AG04450 (cell line): ENCODE results near the gene EML1. TPM values are rescaled to one million over a fixed set of nuclear protein-coding genes. Genes with fewer than 3 reads are reported as not detected.

Source experiments
- CTCF ChIA-PET: fragments of 300-600, 350-600 bp; formaldehyde crosslinking; extraction: SDS; loops from one replicate; lab custom pipeline; 2022; ENCODE audit warnings: antibody characterized with exemption, inconsistent platforms; lab: Charles Lee
- POLR2A ChIA-PET: fragments of 350-600 bp; formaldehyde crosslinking; extraction: SDS; loops from one replicate; lab custom pipeline; 2021; ENCODE audit warnings: antibody characterized with exemption, inconsistent platforms; lab: Yijun Ruan, JAX
- DNase-seq: peaks from one replicate; pipeline ENCODE4 v3.0.0-alpha.2; 2011; ENCODE audit warnings: low read depth, low spot score
- H3K27ac ChIP-seq: one replicate; pipeline ENCODE4 v1.5.1; 2012; ENCODE audit warnings: low read depth, low read length, control low read depth
- H3K27me3 ChIP-seq: one replicate; pipeline ENCODE4 v1.6.0; 2012; ENCODE audit warnings: low read length; ENCODE audit not compliant: control insufficient read depth, insufficient read depth
- H3K4me3 ChIP-seq: 2 replicates; pipeline ENCODE4 v1.5.1; 2011; ENCODE audit warnings: mild to moderate bottlenecking, low read depth, low read length, control low read depth
- H3K9me3 ChIP-seq: 2 replicates; pipeline ENCODE4 v1.5.1; 2012; ENCODE audit warnings: low read length; ENCODE audit not compliant: control insufficient read depth, insufficient read depth
- CTCF ChIP-seq: IDR thresholded peaks from 2 replicates; pipeline ENCODE4 v1.5.1; 2011; ENCODE audit warnings: low read depth, low read length, control low read depth, inconsistent platforms
- polyA plus RNA-seq: library from polyadenylated mRNA; depleted of rRNA; stranded (reverse); fragments of >200 nt; gene quantifications from 2 replicates; pipeline ENCODE4 v1.2.3, GENCODE V29; 2011

Gene EML1
- polyA plus RNA-seq, 1 experiment: 37.7 TPM

- H3K27me3 ChIP-seq: no peaks in the 10 kb centered on the region
- no peak for TF ChIP-seq CTCF
- POLR2A ChIA-PET: interaction anchor here (1.6 kb wide), 1 partner anchor 33 kb away, joined by 9 read pairs; no protein-coding TSS in a partner anchor
- H3K4me3 ChIP-seq: no peak overlapping the region
- CTCF ChIA-PET: interaction anchor here (1.2 kb wide), 1 partner anchor 61 kb away, joined by 4 read pairs; no protein-coding TSS in a partner anchor
- no peaks in the 10 kb centered on the region for H3K9me3 ChIP-seq
- H3K27ac ChIP-seq: no peak overlapping the region
- DNase-seq: no peak
These were observed 2.2 kb upstream of the EML1 start for GRCh38 chr14:99790978-99791376.

- ChIA-PET CTCF (interaction anchor here (0.7 to 2.2 kb wide), 6 partner anchors 31 to 94 kb away, joined by 3 to 9 read pairs (median 4); no protein-coding TSS in a partner anchor), POLR2A (interaction anchor here (1.6 to 1.7 kb wide), 3 partner anchors 34 to 62 kb away, joined by 5 to 9 read pairs (median 8); no protein-coding TSS in a partner anchor)
- Histone ChIP-seq H3K4me3 (no peak overlapping the region), H3K27me3 (no peaks in the 10 kb centered on the region), H3K9me3 (no peaks in the 10 kb centered on the region), H3K27ac (no peak overlapping the region)
- DNase-seq: no peak
- TF ChIP-seq CTCF: no peak
These were observed 1.6 kb upstream of the EML1 start for GRCh38 chr14:99791476-99792209.

- no peak for DNase-seq
- TF ChIP-seq CTCF: no peak
- H3K27ac ChIP-seq: no peak overlapping the region
- ChIA-PET POLR2A (interaction anchor here (0.5 to 1.7 kb wide), 4 partner anchors 34 to 62 kb away, joined by 3 to 9 read pairs (median 6); no protein-coding TSS in a partner anchor), CTCF (interaction anchor here (0.6 to 2.2 kb wide), 8 partner anchors 16 to 110 kb away, joined by 3 to 9 read pairs (median 3); no protein-coding TSS in a partner anchor)
- no peaks in the 10 kb centered on the region for H3K27me3 ChIP-seq
- H3K4me3 ChIP-seq: peak overlapping the region; percentile 55; the same call in 1 of the 2 replicates
- H3K9me3 ChIP-seq: no peaks in the 10 kb centered on the region
These were observed 1.0 kb upstream of the EML1 start for GRCh38 chr14:99792210-99792535.

GRCh38 chr14:99792551-99793212 lies 531 bp upstream of the EML1 start:
- ChIA-PET CTCF (interaction anchor here (0.6 to 2.2 kb wide), 7 partner anchors 16 to 110 kb away, joined by 3 to 9 read pairs (median 3); no protein-coding TSS in a partner anchor), POLR2A (interaction anchor here (0.5 to 1.7 kb wide), 7 partner anchors 10 to 109 kb away, joined by 3 to 9 read pairs (median 4); partner anchors contain the start of gene CYP46A1)
- H3K27ac ChIP-seq: peak overlapping the region; percentile 39
- no peak for TF ChIP-seq CTCF
- no peak for DNase-seq
- no peaks in the 10 kb centered on the region for H3K27me3 ChIP-seq
- no peaks in the 10 kb centered on the region for H3K9me3 ChIP-seq
- H3K4me3 ChIP-seq: peak overlapping the region; percentile 55
